B cell (primary cell): ENCODE measurements around the gene BYSL. TPM values are rescaled to one million over a fixed set of nuclear protein-coding genes. Genes with fewer than 3 reads are reported as not detected.

Experiments
- ATAC-seq: fragments of 200-7000 bp; cut with Tn5 transposase; one replicate; pipeline ENCODE4 v1.10.0; 2021; ENCODE audit warnings: low read depth, mild to moderate bottlenecking, moderate number of reproducible peaks, moderate library complexity
- CTCF ChIA-PET: fragments of 350-600 bp; sonication (Branson Sonifier 250); formaldehyde crosslinking; loops from one replicate; lab custom pipeline; 2021; ENCODE audit warnings: antibody characterized with exemption, inconsistent platforms; lab: Charles Lee
- POLR2A ChIA-PET: fragments of 350-600 bp; sonication (Branson Sonifier 250); formaldehyde crosslinking; loops from one replicate; lab custom pipeline; 2021; ENCODE audit warnings: antibody characterized with exemption; lab: Charles Lee
- DNase-seq: peaks from one replicate; pipeline ENCODE4 v3.0.0; 2013
- H2AFZ ChIP-seq: 2 replicates; pipeline ENCODE4 v1.6.1; 2012; ENCODE audit warnings: mild to moderate bottlenecking, low read depth, low read length; ENCODE audit not compliant: insufficient read depth, poor library complexity, severe bottlenecking
- H3K27ac ChIP-seq, 2 donors: 1 replicate in 1 of 2; 2 replicates in 1 of 2; pipeline ENCODE4 v1.5.1; 2012 to 2013; ENCODE audit warnings: low read length in 2 of 2, mild to moderate bottlenecking in 2 of 2, moderate library complexity in 1 of 2
- H3K27me3 ChIP-seq, 4 experiments: fragments of 200-600 bp in 1 of 4; sonication (generic) in 1 of 4; replicated peaks in 1 of 4; 1 replicate in 2 of 4; 2 replicates in 2 of 4; pipeline versions ENCODE4 v1.6.1 to v1.7.0; 2013 to 2016; ENCODE audit warnings: low read length in 3 of 4, mild to moderate bottlenecking in 2 of 4, mixed read lengths in 1 of 4, moderate library complexity in 1 of 4; ENCODE audit not compliant: insufficient read depth in 4 of 4, control insufficient read depth in 3 of 4; ENCODE audit errors: control extremely low read depth in 1 of 4
- H3K36me3 ChIP-seq, 2 experiments: replicated peaks in 1 of 2; 1 replicate in 1 of 2; 2 replicates in 1 of 2; pipeline versions ENCODE4 v1.6.1 to v1.7.1; 2013; ENCODE audit warnings: low read length in 1 of 2; ENCODE audit not compliant: insufficient read depth in 2 of 2, control insufficient read depth in 1 of 2; ENCODE audit errors: control extremely low read depth in 1 of 2, extremely low read depth in 1 of 2
- H3K4me1 ChIP-seq, 2 donors: fragments of 200-600 bp in 1 of 2; sonication (generic) in 1 of 2; 1 replicate in 1 of 2; 2 replicates in 1 of 2; pipeline versions ENCODE4 v1.5.1 to v1.6.1; 2013 to 2017; ENCODE audit warnings: low read length in 2 of 2; ENCODE audit not compliant: control insufficient read depth in 2 of 2, insufficient read depth in 2 of 2
- H3K4me2 ChIP-seq: replicated peaks from 2 replicates; pipeline ENCODE3; 2012; ENCODE audit warnings: mild to moderate bottlenecking, low read depth, low read length; ENCODE audit not compliant: poor library complexity, severe bottlenecking
- H3K4me3 ChIP-seq, 5 experiments: fragments of 200-600 bp in 1 of 5; sonication (generic) in 1 of 5; 1 replicate in 3 of 5; 2 replicates in 2 of 5; pipeline versions ENCODE4 v1.5.1 to v1.7.0; 2011 to 2016; ENCODE audit warnings: low read length in 4 of 5, mild to moderate bottlenecking in 4 of 5, low read depth in 2 of 5, control low read depth in 1 of 5, moderate library complexity in 1 of 5; ENCODE audit not compliant: insufficient read depth in 1 of 5; ENCODE audit errors: control extremely low read depth in 1 of 5, extremely low read depth in 1 of 5
- H3K79me2 ChIP-seq: fragments of 200-600 bp; sonication (generic); one replicate; pipeline ENCODE4 v1.6.0; 2016; ENCODE audit warnings: low read length; ENCODE audit not compliant: control insufficient read depth, insufficient read depth
- H3K9ac ChIP-seq: fragments of 200-600 bp; sonication (generic); 2 replicates; pipeline ENCODE4 v1.6.1; 2017; ENCODE audit warnings: mild to moderate bottlenecking, low read length, moderate library complexity
- H3K9me3 ChIP-seq, 3 donors: one replicate each; pipeline versions ENCODE4 v1.6.1 to v1.7.1; 2013; ENCODE audit warnings: low read length in 2 of 3; ENCODE audit not compliant: control insufficient read depth in 2 of 3, insufficient read depth in 1 of 3; ENCODE audit errors: control extremely low read depth in 1 of 3
- H4K20me1 ChIP-seq: 2 replicates; pipeline ENCODE4 v1.6.0; 2012; ENCODE audit warnings: mild to moderate bottlenecking, low read length; ENCODE audit not compliant: insufficient read depth, control insufficient read depth, poor library complexity, severe bottlenecking
- H3K27ac Mint-ChIP-seq: one replicate; pipeline ENCODE4 v1.8.0; 2021; ENCODE audit warnings: mixed read lengths
- H3K27me3 Mint-ChIP-seq: one replicate; pipeline ENCODE4 v1.8.0; 2021; ENCODE audit warnings: mixed read lengths
- H3K4me1 Mint-ChIP-seq: one replicate; pipeline ENCODE4 v1.8.0; 2021; ENCODE audit warnings: mixed read lengths
- H3K4me3 Mint-ChIP-seq: one replicate; pipeline ENCODE4 v1.8.0; 2021; ENCODE audit warnings: mixed read lengths
- H3K9me3 Mint-ChIP-seq: one replicate; pipeline ENCODE4 v1.8.0; 2022; ENCODE audit warnings: mixed read lengths; ENCODE audit not compliant: insufficient read depth
- EZH2 ChIP-seq: IDR thresholded peaks from 2 replicates; pipeline ENCODE4 v1.6.1; 2012; ENCODE audit warnings: borderline replicate concordance, low read depth, mild to moderate bottlenecking, moderate library complexity, low read length; ENCODE audit not compliant: insufficient read depth, poor library complexity, severe bottlenecking
- WGBS: methylation state at CpG from one replicate; pipeline ENCODE4 v1.1.5; 2013; ENCODE audit warnings: missing lambda C conversion rate; ENCODE audit not compliant: insufficient coverage; 5-methylcytosine and 5-hydroxymethylcytosine counted together
- intact Hi-C: fragments of 100-400 bp; cut with micrococcal nuclease; formaldehyde crosslinking; loops from one replicate; pipeline ENCODE4 v1.10.0; 2022
- polyA plus RNA-seq: library from polyadenylated mRNA; depleted of rRNA; stranded (reverse); fragments of >200 nt; gene quantifications from 2 replicates; pipeline ENCODE4 v1.2.3, GENCODE V29; 2012
- total RNA-seq, 2 donors: library from RNA; stranded (reverse); fragments of 120-200 nt in 1 of 2; gene quantifications; 1 replicate in 1 of 2; 2 replicates in 1 of 2; pipeline versions ENCODE4 v1.2.3 to v1.2.4, GENCODE V29; 2013 to 2022
- TF ChIP-seq, protein P1 (sequence below): fragments of 200-600 bp; IDR thresholded peaks from one replicate; pipeline ENCODE4 v1.8.0; 2022; ENCODE audit warnings: antibody characterized with exemption, mild to moderate bottlenecking

BYSL gene
- total and polyA plus RNA-seq, 2 donors (not counting 1 experiment from before 2014, with no cell fraction given): 6.0 to 11.1 TPM

- peaks cover 82% of the 10 kb centered on the region for H3K79me2 ChIP-seq
- Mint-ChIP-seq H3K9me3 (no peaks in the 10 kb centered on the region), H3K27me3 (no peaks in the 10 kb centered on the region), H3K4me1 (peaks cover 67% of the 10 kb centered on the region), H3K27ac (peak overlapping the region; percentile 87), H3K4me3 (peak overlapping the region; percentile 85)
- DNase-seq (no peak), ATAC-seq (no peak)
- H4K20me1 ChIP-seq: peaks cover 100% of the 10 kb centered on the region
- H3K27ac ChIP-seq: peak overlapping the region; percentile 37 to 67
- H3K9me3 ChIP-seq: no peaks in the 10 kb centered on the region
- H3K36me3 ChIP-seq: peaks cover 0 to 28% of the 10 kb centered on the region in 2 experiments
- TF ChIP-seq EZH2: no peak
- TF ChIP-seq, protein P1, sequence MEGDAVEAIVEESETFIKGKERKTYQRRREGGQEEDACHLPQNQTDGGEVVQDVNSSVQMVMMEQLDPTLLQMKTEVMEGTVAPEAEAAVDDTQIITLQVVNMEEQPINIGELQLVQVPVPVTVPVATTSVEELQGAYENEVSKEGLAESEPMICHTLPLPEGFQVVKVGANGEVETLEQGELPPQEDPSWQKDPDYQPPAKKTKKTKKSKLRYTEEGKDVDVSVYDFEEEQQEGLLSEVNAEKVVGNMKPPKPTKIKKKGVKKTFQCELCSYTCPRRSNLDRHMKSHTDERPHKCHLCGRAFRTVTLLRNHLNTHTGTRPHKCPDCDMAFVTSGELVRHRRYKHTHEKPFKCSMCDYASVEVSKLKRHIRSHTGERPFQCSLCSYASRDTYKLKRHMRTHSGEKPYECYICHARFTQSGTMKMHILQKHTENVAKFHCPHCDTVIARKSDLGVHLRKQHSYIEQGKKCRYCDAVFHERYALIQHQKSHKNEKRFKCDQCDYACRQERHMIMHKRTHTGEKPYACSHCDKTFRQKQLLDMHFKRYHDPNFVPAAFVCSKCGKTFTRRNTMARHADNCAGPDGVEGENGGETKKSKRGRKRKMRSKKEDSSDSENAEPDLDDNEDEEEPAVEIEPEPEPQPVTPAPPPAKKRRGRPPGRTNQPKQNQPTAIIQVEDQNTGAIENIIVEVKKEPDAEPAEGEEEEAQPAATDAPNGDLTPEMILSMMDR: no peak
- intact Hi-C loops: no loop called here
- ChIA-PET POLR2A (interaction anchor here (0.6 to 1.2 kb wide), 3 partner anchors 18 to 110 kb away, joined by 3 to 8 read pairs (median 4); partner anchors contain the start of genes BYSL, MED20 and TAF8), CTCF (interaction anchor here (0.9 to 12.5 kb wide), 11 partner anchors 11 to 152 kb away, joined by 3 to 263 read pairs (median 6); partner anchors contain the start of genes BYSL, MED20, TAF8 and TOMM6)
- peak overlapping the region; percentile 85 for H3K9ac ChIP-seq
- peak overlapping the region in 2 of 5 experiments; percentile 18 to 31 for H3K4me3 ChIP-seq
- peak overlapping the region; percentile 97 for H3K4me2 ChIP-seq
- H3K27me3 ChIP-seq: no peaks in the 10 kb centered on the region
- WGBS: 4% methylated on average over 9 of the region's 11 CpGs
- peaks cover 71 to 79% of the 10 kb centered on the region in 2 donors for H3K4me1 ChIP-seq
- peak overlapping the region; percentile 15 for H2AFZ ChIP-seq
Measured at GRCh38 chr6:41939176-41939847, 18.0 kb downstream of the BYSL start.
